Karpas-422 (cell line): Measurements from ENCODE around the gene LPP. TPM values are rescaled to one million over a fixed set of nuclear protein-coding genes. Genes with fewer than 3 reads are reported as not detected.

Source experiments
- DNase-seq: peaks from one replicate; pipeline ENCODE4 v3.0.0-alpha.2; 2015
- H2AFZ ChIP-seq: fragments of 200-600 bp; sonication (generic); 2 replicates; pipeline ENCODE4 v1.6.1; 2014; ENCODE audit warnings: antibody characterized with exemption, low read length, mixed read lengths
- H3K27ac ChIP-seq: fragments of 200-600 bp; sonication (generic); 2 replicates; pipeline ENCODE4 v1.5.1; 2014; ENCODE audit warnings: mild to moderate bottlenecking, low read length, moderate library complexity
- H3K27me3 ChIP-seq: fragments of 200-600 bp; sonication (generic); 2 replicates; pipeline ENCODE4 v1.6.1; 2014; ENCODE audit warnings: low read length, mixed read lengths
- H3K36me3 ChIP-seq: fragments of 200-600 bp; sonication (generic); 2 replicates; pipeline ENCODE4 v1.6.1; 2014; ENCODE audit warnings: low read length, mixed read lengths; ENCODE audit not compliant: insufficient read depth
- H3K4me1 ChIP-seq: fragments of 200-600 bp; sonication (generic); 2 replicates; pipeline ENCODE4 v1.6.1; 2014; ENCODE audit warnings: mild to moderate bottlenecking, low read length, mixed read lengths
- H3K4me2 ChIP-seq: fragments of 200-600 bp; sonication (generic); 2 replicates; pipeline ENCODE4 v1.6.1; 2014; ENCODE audit warnings: low read length, low read depth, mild to moderate bottlenecking; ENCODE audit not compliant: poor library complexity, severe bottlenecking
- H3K4me3 ChIP-seq: fragments of 200-600 bp; sonication (generic); 2 replicates; pipeline ENCODE4 v1.5.1; 2014; ENCODE audit warnings: mild to moderate bottlenecking, antibody characterized with exemption, low read length, mixed read lengths
- H3K79me2 ChIP-seq: fragments of 200-600 bp; sonication (generic); 2 replicates; pipeline ENCODE4 v1.6.1; 2014; ENCODE audit warnings: mild to moderate bottlenecking, low read length, mixed read lengths
- H3K9ac ChIP-seq: fragments of 200-600 bp; sonication (generic); 2 replicates; pipeline ENCODE4 v1.6.0; 2014; ENCODE audit warnings: low read length
- H3K9me2 ChIP-seq: fragments of 200-600 bp; sonication (generic), shearing (Covaris generic); replicated peaks from 2 replicates; pipeline ENCODE4 v1.6.0; 2014; ENCODE audit warnings: mild to moderate bottlenecking, low read length, moderate library complexity; ENCODE audit not compliant: insufficient read depth
- H3K9me3 ChIP-seq: fragments of 300-700, 200-600 bp; sonication (generic); 2 replicates; pipeline ENCODE4 v1.6.1; 2014; ENCODE audit warnings: low read length, mixed read lengths
- H4K20me1 ChIP-seq: fragments of 200-600 bp; sonication (generic); 2 replicates; pipeline ENCODE4 v1.6.1; 2014; ENCODE audit warnings: mild to moderate bottlenecking, antibody characterized with exemption, low read length, low read depth; ENCODE audit not compliant: insufficient read depth
- total RNA-seq: library from RNA; depleted of rRNA; stranded (reverse); fragments of >200 nt; shearing (Covaris generic); gene quantifications from 2 replicates; pipeline ENCODE4 v1.2.3, GENCODE V29; 2014; ENCODE audit warnings: low replicate concordance

The LPP gene
- total RNA-seq, 1 experiment from 2014 or later: 88.5 TPM

- H3K4me2 ChIP-seq: no peak overlapping the region
- no peaks in the 10 kb centered on the region for H3K9me3 ChIP-seq
- no peak for DNase-seq
Measured at GRCh38 chr3:188276375-188276774, 122.4 kb downstream of the LPP start.

GRCh38 chr3:188278717-188279324 lies 124.9 kb downstream of the LPP start:
- Histone ChIP-seq H3K9ac (no peak overlapping the region), H3K9me2 (no peaks in the 10 kb centered on the region), H3K79me2 (no peaks in the 10 kb centered on the region), H3K36me3 (no peaks in the 10 kb centered on the region), H3K27ac (no peak overlapping the region), H2AFZ (no peak overlapping the region), H4K20me1 (no peaks in the 10 kb centered on the region; the same call in 1 of the 2 replicates), H3K4me2 (no peak overlapping the region), H3K27me3 (no peaks in the 10 kb centered on the region), H3K4me1 (peaks cover 30% of the 10 kb centered on the region), H3K4me3 (no peak overlapping the region), H3K9me3 (no peaks in the 10 kb centered on the region)
- DNase-seq: no peak

More at GRCh38 chr3:188276375-188276774, 122.4 kb downstream of the LPP start:
- H3K4me3 ChIP-seq: no peak overlapping the region
- no peaks in the 10 kb centered on the region for H3K79me2 ChIP-seq
- H3K27ac ChIP-seq: no peak overlapping the region
- no peaks in the 10 kb centered on the region for H4K20me1 ChIP-seq
- no peaks in the 10 kb centered on the region for H3K9me2 ChIP-seq
- H3K27me3 ChIP-seq: no peaks in the 10 kb centered on the region
- no peak overlapping the region for H3K9ac ChIP-seq
- no peaks in the 10 kb centered on the region for H3K36me3 ChIP-seq
- no peak overlapping the region for H2AFZ ChIP-seq
- H3K4me1 ChIP-seq: peaks cover 49% of the 10 kb centered on the region

GRCh38 chr3:188279502-188280335 lies 125.8 kb downstream of the LPP start:
- H3K4me2 ChIP-seq: peak overlapping the region; percentile 9

GRCh38 chr3:188280627-188281026 lies 126.7 kb downstream of the LPP start:
- no peak overlapping the region for H2AFZ ChIP-seq
- H3K4me1 ChIP-seq: peaks cover 38% of the 10 kb centered on the region
- H4K20me1 ChIP-seq: no peaks in the 10 kb centered on the region; the same call in 1 of the 2 replicates
- DNase-seq: no peak
- H3K4me3 ChIP-seq: no peak overlapping the region
- H3K9me2 ChIP-seq: no peaks in the 10 kb centered on the region
- H3K9me3 ChIP-seq: no peaks in the 10 kb centered on the region
- no peak overlapping the region for H3K9ac ChIP-seq
- no peak overlapping the region for H3K4me2 ChIP-seq
- H3K27me3 ChIP-seq: no peaks in the 10 kb centered on the region
- H3K36me3 ChIP-seq: no peaks in the 10 kb centered on the region
- no peaks in the 10 kb centered on the region for H3K79me2 ChIP-seq
- H3K27ac ChIP-seq: no peak overlapping the region

More at GRCh38 chr3:188279502-188280335, 125.8 kb downstream of the LPP start:
- Histone ChIP-seq H3K4me1 (peaks cover 37% of the 10 kb centered on the region), H3K9me2 (no peaks in the 10 kb centered on the region), H3K27ac (no peak overlapping the region), H3K79me2 (no peaks in the 10 kb centered on the region), H3K27me3 (no peaks in the 10 kb centered on the region), H2AFZ (no peak overlapping the region), H3K9me3 (no peaks in the 10 kb centered on the region), H3K4me3 (no peak overlapping the region), H3K36me3 (no peaks in the 10 kb centered on the region), H3K9ac (0 out of 2 replicates have a peak overlapping the region, but pooled peaks have one; percentile 20), H4K20me1 (no peaks in the 10 kb centered on the region; the same call in 1 of the 2 replicates)
- no peak for DNase-seq

GRCh38 chr3:188282871-188283270 lies 128.9 kb downstream of the LPP start:
- Histone ChIP-seq H3K4me3 (no peak overlapping the region), H2AFZ (no peak overlapping the region), H3K9me2 (no peaks in the 10 kb centered on the region), H4K20me1 (no peaks in the 10 kb centered on the region; the same call in 1 of the 2 replicates), H3K27me3 (no peaks in the 10 kb centered on the region), H3K79me2 (no peaks in the 10 kb centered on the region), H3K27ac (no peak overlapping the region), H3K9ac (no peak overlapping the region), H3K4me1 (peaks cover 34% of the 10 kb centered on the region), H3K4me2 (no peak overlapping the region), H3K36me3 (no peaks in the 10 kb centered on the region), H3K9me3 (no peaks in the 10 kb centered on the region)
- no peak for DNase-seq

- no peak overlapping the region for H3K27ac ChIP-seq
- H3K27me3 ChIP-seq: no peaks in the 10 kb centered on the region
- no peaks in the 10 kb centered on the region for H3K36me3 ChIP-seq
- H4K20me1 ChIP-seq: no peaks in the 10 kb centered on the region; the same call in 1 of the 2 replicates
- no peak overlapping the region for H3K9ac ChIP-seq
- H3K79me2 ChIP-seq: no peaks in the 10 kb centered on the region
- no peak overlapping the region for H3K4me2 ChIP-seq
- H3K9me3 ChIP-seq: no peaks in the 10 kb centered on the region
- H2AFZ ChIP-seq: no peak overlapping the region
- no peak overlapping the region for H3K4me3 ChIP-seq
- H3K4me1 ChIP-seq: peaks cover 34% of the 10 kb centered on the region
- H3K9me2 ChIP-seq: no peaks in the 10 kb centered on the region
- no peak for DNase-seq
Measured at GRCh38 chr3:188283347-188283746, 129.4 kb downstream of the LPP start.

GRCh38 chr3:188284455-188285212 lies 130.7 kb downstream of the LPP start:
- Histone ChIP-seq H3K4me2 (no peak overlapping the region), H3K9me3 (no peaks in the 10 kb centered on the region), H3K27ac (no peak overlapping the region), H4K20me1 (no peaks in the 10 kb centered on the region; the same call in 1 of the 2 replicates), H3K4me3 (no peak overlapping the region), H2AFZ (no peak overlapping the region), H3K27me3 (no peaks in the 10 kb centered on the region), H3K36me3 (no peaks in the 10 kb centered on the region), H3K9me2 (no peaks in the 10 kb centered on the region), H3K4me1 (peaks cover 23% of the 10 kb centered on the region), H3K79me2 (no peaks in the 10 kb centered on the region), H3K9ac (no peak overlapping the region)
- DNase-seq: no peak

- Histone ChIP-seq H3K27ac (no peak overlapping the region), H3K4me2 (no peak overlapping the region), H3K9ac (no peak overlapping the region), H3K9me2 (no peaks in the 10 kb centered on the region), H3K4me3 (no peak overlapping the region), H4K20me1 (no peaks in the 10 kb centered on the region; the same call in 1 of the 2 replicates), H2AFZ (no peak overlapping the region), H3K4me1 (peaks cover 19% of the 10 kb centered on the region), H3K79me2 (no peaks in the 10 kb centered on the region), H3K27me3 (no peaks in the 10 kb centered on the region), H3K36me3 (no peaks in the 10 kb centered on the region; the same call in 1 of the 2 replicates), H3K9me3 (no peaks in the 10 kb centered on the region)
- DNase-seq: no peak
Measured at GRCh38 chr3:188286087-188286513, 132.1 kb downstream of the LPP start.
